Kidney (tissue), 14 donors: ENCODE results near the gene CFHR3. TPM values are rescaled to one million over a fixed set of nuclear protein-coding genes. Genes with fewer than 3 reads are reported as not detected.
"Not testable (repeated sequence)": the region's sequence is repeated elsewhere in the genome, so short reads cannot be mapped to it uniquely, and the experiment has no call there.

Experiments
- DNase-seq, 5 donors: peaks; one replicate each; pipeline ENCODE4 v3.0.0-alpha.2; 2013 to 2020
- FAIRE-seq: peaks from 2 replicates; lab custom pipeline; 2012; peaks lifted over from hg19 to GRCh38; lab: Jason Lieb, UNC
- H3K27ac ChIP-seq, 2 donors: one replicate each; pipeline ENCODE4 v1.7.0; 2013; ENCODE audit warnings: low read depth in 2 of 2, low read length in 2 of 2, inconsistent platforms in 1 of 2
- H3K27me3 ChIP-seq: one replicate; pipeline ENCODE4 v1.7.1; 2013; ENCODE audit warnings: low read length, inconsistent platforms; ENCODE audit not compliant: control insufficient read depth, insufficient read depth
- H3K36me3 ChIP-seq, 3 donors: one replicate each; pipeline versions ENCODE4 v1.7.0 to v1.7.1; 2013; ENCODE audit warnings: low read length in 3 of 3, control low read depth in 1 of 3, inconsistent platforms in 1 of 3; ENCODE audit not compliant: insufficient read depth in 3 of 3, control insufficient read depth in 2 of 3
- H3K4me1 ChIP-seq, 3 donors: one replicate each; pipeline versions ENCODE4 v1.7.0 to v1.7.1; 2013; ENCODE audit warnings: low read length in 3 of 3, inconsistent platforms in 1 of 3, low read depth in 1 of 3; ENCODE audit not compliant: control insufficient read depth in 2 of 3, insufficient read depth in 2 of 3
- H3K4me3 ChIP-seq, 3 donors: one replicate each; pipeline versions ENCODE4 v1.7.0 to v1.8.1; 2013; ENCODE audit warnings: low read length in 3 of 3, control low read depth in 1 of 3, inconsistent platforms in 1 of 3
- H3K9ac ChIP-seq, 3 donors: one replicate each; pipeline versions ENCODE4 v1.7.0 to v1.7.1; 2013; ENCODE audit warnings: low read length in 3 of 3, control low read depth in 1 of 3, inconsistent platforms in 1 of 3
- H3K9me3 ChIP-seq, 3 donors: one replicate each; pipeline versions ENCODE4 v1.7.0 to v1.7.1; 2013; ENCODE audit warnings: low read length in 3 of 3, control low read depth in 1 of 3, inconsistent platforms in 1 of 3; ENCODE audit not compliant: control insufficient read depth in 2 of 3, insufficient read depth in 1 of 3
- CTCF ChIP-seq: IDR thresholded peaks from 3 replicates; pipeline ENCODE4 v1.5.1; 2012; ENCODE audit warnings: mild to moderate bottlenecking, moderate library complexity, borderline replicate concordance; ENCODE audit not compliant: insufficient read depth; ENCODE audit errors: extremely low read depth
- intact Hi-C: fragments of 100-400 bp; cut with DNase I; formaldehyde crosslinking; loops from one replicate; pipeline ENCODE4 v1.11.1; 2022
- polyA plus RNA-seq: library from polyadenylated mRNA; stranded (reverse); fragments of 350-450 nt; fragmentation: Illumina TruSeq; extraction: RNeasy Lipid Tissue Mini Kit (QIAGEN cat#74804); gene quantifications from one replicate; pipeline ENCODE4 v1.2.3, GENCODE V29; 2014; ENCODE audit warnings: low read depth, low replicate concordance; ENCODE audit not compliant: insufficient read depth
- total RNA-seq: library from RNA; stranded (reverse); fragmentation: NEBNext Ultra II Directional; extraction: Animal tissue kit (Norgen Biotek cat#: 25700); gene quantifications from one replicate; pipeline ENCODE4 v1.2.1, GENCODE V29; 2021
- donor health status: control.
- donor health status: control.
- donor health status: control.
- donor health status: control.
- donor health status: control.
- donor health status: DM: yes; HTN: yes; CAD: no.
- donor health status: Normal renal cell carcinoma (clear cell type).

Gene CFHR3
- total and polyA plus RNA-seq, 2 donors from 2014 or later, result 2.1 TPM; not detected in 1

DNA sequence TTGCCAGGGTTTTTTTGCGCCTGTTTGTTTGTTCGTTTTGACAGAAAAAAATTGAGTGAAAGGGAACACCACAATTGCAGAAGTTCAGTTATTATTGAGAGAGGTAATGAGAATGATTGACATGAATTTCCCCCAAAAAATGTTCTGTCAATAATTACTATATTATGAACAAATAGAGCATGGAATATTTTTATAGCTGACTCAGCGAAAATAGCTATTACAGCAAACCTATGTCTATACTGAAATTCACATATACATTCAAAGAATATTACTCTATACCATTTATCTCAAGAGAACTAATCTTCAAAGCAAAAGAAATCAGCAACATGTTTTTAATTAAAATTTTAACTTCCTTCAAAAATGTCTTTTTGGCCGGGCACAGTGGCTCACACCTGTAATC is 4.8 kb upstream of the CFHR3 start:
- H3K27me3 ChIP-seq, H3K4me3 ChIP-seq, DNase-seq, H3K9me3 ChIP-seq, FAIRE-seq, H3K36me3 ChIP-seq, intact Hi-C loops, H3K9ac ChIP-seq, H3K27ac ChIP-seq, H3K4me1 ChIP-seq: not testable (repeated sequence)

DNA sequence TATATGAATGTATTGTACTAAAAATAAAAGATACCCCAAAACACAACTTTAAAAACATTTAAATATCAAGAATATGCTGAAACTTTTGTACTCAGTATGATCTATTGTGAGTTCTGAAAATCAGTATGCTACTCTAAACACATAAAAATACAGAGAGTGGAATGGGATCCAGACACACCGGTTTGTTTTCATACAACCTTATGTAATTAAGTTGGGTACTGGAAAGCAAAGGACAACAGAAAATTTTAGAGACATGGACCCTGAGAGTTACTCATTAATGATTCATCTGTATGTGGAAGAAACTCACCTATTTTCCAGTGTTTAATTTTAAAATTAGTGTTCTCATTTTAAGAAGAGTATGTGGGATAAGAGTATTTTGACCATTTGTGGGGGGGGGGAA is 927 bp upstream of the CFHR3 start:
- no peak for DNase-seq
- no peak for TF ChIP-seq CTCF
- intact Hi-C loops, result no loop called here
- Histone ChIP-seq H3K27ac (no peak overlapping the region), H3K4me1 (no peaks in the 10 kb centered on the region), H3K9me3 (no peaks in the 10 kb centered on the region), H3K27me3 (no peaks in the 10 kb centered on the region), H3K36me3 (no peaks in the 10 kb centered on the region), H3K9ac (no peak overlapping the region), H3K4me3 (no peak overlapping the region)
- FAIRE-seq, result no peak

DNA sequence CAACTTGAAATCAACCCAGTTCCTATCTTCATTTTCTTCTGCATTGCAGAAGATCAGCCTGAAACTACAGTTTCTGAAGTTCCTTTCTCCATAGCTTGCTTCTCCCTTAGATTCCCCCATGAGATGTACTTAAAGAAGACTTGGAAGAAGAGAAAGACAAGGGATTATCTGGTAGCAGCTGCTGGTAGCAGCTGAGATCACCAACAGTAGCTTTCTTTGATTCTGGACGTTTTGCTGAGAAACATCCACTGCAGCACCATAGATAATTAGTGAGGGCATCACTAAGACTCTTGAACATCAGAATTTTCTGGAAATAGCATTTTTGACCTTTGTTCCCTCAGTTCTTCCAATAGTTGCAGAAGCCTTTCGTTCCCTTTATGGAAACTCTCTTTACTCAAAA is 465 bp upstream of the CFHR3 start:
- no peaks in the 10 kb centered on the region for H3K9me3 ChIP-seq
- H3K4me3 ChIP-seq, result no peak overlapping the region
- intact Hi-C loops, result no loop called here
- no peaks in the 10 kb centered on the region for H3K36me3 ChIP-seq
- no peak overlapping the region for H3K9ac ChIP-seq
- no peaks in the 10 kb centered on the region for H3K4me1 ChIP-seq
- FAIRE-seq (no peak), DNase-seq (no peak)
- no peaks in the 10 kb centered on the region for H3K27me3 ChIP-seq
- TF ChIP-seq CTCF, result no peak
- H3K27ac ChIP-seq, result no peak overlapping the region

- Histone ChIP-seq H3K4me1 (no peaks in the 10 kb centered on the region), H3K9ac (no peak overlapping the region), H3K27me3 (no peaks in the 10 kb centered on the region), H3K9me3 (no peaks in the 10 kb centered on the region), H3K4me3 (no peak overlapping the region), H3K27ac (no peak overlapping the region), H3K36me3 (no peaks in the 10 kb centered on the region)
- DNase-seq, result no peak
- intact Hi-C loops, result no loop called here
- FAIRE-seq, result no peak
- TF ChIP-seq CTCF, result no peak
Observed at GRCh38 chr1:196777603-196778002, 3.0 kb downstream of the CFHR3 start.
